Lung microvascular endothelial cell (primary cell): Measurements from ENCODE around the gene CLEC16A. TPM values are rescaled to one million over a fixed set of nuclear protein-coding genes. Genes with fewer than 3 reads are reported as not detected.

Source experiments
- DNase-seq, 2 donors: peaks; one replicate each; pipeline versions ENCODE4 v3.0.0 to v3.0.0-alpha.2; 2010; ENCODE audit warnings: low read depth in 2 of 2
- total RNA-seq: library from RNA; depleted of rRNA; stranded (reverse); fragments of >200 nt; gene quantifications from 2 replicates; pipeline ENCODE4 v1.2.1, GENCODE V29; 2014

CLEC16A gene
- total RNA-seq, 1 donor from 2014 or later: 23.4 TPM

- DNase-seq: no peak
These were observed 115.2 kb downstream of the CLEC16A start for GRCh38 chr16:11059588-11059987.

- no peak for DNase-seq
These were observed 116.0 kb downstream of the CLEC16A start for GRCh38 chr16:11060364-11060763.

- DNase-seq: no peak
These were observed 116.5 kb downstream of the CLEC16A start for GRCh38 chr16:11060842-11061241.

DNA sequence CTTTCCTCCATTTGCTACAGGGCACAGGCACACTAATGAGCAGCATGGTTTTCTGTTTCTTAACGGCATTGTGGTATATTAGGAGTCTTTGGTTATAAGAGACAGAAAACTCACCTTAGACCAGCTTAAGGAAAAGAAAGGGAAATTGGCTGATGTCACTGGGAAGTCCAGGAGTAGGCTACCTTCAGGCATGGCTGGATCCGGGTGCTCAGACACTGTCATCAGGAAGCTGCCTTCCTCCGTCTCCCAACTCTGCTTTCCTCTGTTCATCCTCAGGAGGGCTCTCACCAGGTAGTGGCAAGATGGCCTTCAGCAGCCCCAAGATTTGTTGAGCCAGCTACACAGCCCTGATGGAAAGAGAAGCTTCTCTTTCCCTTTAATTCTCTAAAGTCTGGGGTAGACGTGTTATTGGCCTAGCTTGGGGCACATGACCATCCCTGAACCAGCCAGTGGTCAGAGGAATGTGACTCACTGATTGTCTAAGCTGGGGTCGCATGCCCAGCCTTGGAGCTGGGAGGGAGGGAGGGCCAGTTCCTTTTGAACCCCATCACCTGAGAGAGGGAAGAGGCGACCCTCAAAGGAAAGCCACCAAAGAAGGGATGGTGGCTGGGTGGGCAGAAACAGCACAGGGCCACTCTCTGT is 117.4 kb downstream of the CLEC16A start:
- no peak for DNase-seq

- DNase-seq: no peak
These were observed 119.3 kb downstream of the CLEC16A start for GRCh38 chr16:11063448-11064201.

- DNase-seq: no peak
These were observed 119.8 kb downstream of the CLEC16A start for GRCh38 chr16:11064202-11064540.

- DNase-seq: no peak
These were observed 120.5 kb downstream of the CLEC16A start for GRCh38 chr16:11064851-11065250.

DNA sequence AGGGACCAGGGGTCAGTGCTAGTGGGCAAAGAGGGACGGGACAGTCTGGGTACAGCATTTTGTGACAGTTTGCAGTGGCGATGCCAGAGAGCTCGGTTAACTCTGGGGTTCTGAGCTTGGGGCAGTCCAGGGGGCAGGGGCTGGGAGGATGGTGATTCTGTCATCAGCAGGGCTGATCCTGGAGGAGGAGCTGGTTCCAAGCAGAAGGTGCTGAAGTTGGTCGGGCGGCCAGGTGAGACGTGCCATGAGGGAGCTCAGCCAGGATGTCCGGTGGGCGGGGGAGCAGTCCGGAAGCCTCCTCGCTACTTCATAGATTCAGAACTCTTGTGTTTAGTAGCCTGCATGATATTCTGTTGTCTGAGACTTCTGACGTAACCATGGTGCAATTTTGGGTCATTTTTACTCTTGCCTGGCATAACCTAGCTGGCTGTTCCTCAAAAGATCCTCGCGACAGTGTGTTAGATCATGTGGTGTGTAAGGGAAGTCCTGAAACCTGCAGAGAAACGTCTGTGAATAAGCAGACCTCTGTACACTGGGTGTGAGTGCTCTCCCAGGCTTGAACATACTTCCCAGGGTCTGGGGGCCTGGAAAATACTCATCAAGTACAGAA is 122.0 kb downstream of the CLEC16A start:
- no peak for DNase-seq

- DNase-seq: no peak
These were observed 122.9 kb downstream of the CLEC16A start for GRCh38 chr16:11067266-11067665.

DNA sequence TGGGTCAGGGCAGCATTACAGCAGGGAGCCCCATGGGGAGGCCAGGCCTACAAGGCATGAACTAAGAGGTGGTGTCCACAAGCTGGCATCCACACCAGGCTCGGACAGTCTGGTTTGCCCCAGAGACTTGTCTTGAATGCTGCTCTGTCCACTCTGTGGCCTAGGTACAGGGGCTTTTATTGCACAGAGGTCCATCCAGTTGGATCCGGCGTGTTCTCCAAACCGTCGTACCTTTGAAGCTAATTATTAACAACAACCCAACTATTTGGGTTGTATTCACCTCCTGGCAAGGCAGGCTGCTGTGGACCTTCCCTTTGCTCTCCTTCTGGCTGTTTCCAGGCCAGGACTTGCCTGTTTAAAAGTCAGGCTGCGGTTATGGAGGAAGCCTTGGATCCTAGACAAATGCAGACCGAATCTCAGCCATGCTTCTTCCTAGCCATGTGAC is 123.4 kb downstream of the CLEC16A start:
- DNase-seq: no peak

DNA sequence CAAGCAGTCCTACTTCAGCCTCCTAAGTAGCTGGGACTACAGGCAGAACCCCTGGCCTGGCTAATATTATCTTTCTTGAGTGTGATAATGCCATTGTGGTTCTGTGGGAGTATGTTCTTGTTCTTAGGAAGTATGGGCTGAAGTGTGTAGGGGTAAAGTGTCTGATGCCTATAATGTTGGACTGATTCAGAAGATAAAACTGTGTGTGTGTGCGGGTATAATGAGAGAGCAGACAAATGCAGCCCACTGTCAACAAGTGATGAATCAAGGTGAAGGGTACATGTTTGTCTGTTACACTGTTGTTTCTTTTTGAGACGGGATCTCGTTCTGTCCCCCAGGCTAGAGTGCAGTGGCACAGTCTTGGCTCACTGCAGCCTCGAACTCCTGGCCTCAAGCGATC is 127.5 kb downstream of the CLEC16A start:
- no peak for DNase-seq

DNA sequence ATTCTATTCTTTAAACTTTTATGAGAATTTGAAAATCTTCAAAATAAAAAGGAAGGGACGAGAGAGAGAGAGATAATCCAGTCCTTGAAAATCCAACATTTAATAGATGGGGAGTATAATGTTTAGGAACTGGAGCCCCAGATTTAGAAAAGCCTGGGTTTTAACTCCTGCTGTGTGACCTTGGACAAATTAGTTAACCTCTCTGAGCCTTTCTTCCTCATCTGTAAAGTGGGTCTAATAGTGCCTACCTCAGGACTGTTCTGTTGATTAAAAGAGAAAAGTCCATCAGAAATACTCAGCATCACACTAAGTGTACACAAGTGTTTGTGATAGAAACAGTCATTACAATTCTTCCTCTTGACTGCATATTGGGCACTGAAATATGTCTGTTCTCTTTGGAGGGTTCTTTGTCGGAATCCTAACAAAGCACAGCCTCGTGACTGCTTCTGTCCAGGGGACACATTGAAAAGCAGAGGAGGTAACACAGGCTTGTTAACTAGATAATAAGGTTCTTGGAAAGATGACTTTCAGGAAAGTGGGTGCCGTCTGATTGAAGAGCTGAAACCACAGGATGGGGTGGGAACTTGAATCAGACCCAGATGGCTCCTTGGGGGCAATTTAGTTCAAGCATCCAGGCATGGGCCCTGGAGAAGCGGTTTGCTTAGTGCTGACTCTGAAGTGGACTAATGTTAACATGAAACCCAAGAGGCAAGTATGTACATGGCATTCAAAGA is 128.2 kb downstream of the CLEC16A start:
- DNase-seq: no peak

- DNase-seq: no peak
These were observed 129.1 kb downstream of the CLEC16A start for GRCh38 chr16:11073407-11073999.

DNA sequence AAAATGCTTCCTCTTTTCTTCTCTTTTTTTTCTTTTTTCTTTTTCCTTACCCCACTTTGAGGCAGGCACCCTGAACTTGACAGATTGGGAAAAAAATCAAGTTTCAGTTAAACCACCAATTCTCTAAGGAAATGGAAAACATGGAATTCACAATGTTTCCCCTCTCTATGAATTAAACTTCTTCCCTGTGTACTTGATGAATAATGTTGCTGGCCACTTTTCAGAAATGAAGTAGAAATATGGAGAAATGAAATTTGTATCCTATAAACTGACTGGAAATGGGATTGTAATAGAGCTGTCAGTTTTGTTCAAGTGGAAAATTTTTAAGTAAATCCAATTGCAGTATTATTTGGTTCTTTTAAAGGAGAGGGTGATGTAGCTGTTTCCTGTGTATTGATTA is 129.8 kb downstream of the CLEC16A start:
- DNase-seq: no peak

- DNase-seq: no peak
These were observed 130.8 kb downstream of the CLEC16A start for GRCh38 chr16:11075163-11075562.

DNA sequence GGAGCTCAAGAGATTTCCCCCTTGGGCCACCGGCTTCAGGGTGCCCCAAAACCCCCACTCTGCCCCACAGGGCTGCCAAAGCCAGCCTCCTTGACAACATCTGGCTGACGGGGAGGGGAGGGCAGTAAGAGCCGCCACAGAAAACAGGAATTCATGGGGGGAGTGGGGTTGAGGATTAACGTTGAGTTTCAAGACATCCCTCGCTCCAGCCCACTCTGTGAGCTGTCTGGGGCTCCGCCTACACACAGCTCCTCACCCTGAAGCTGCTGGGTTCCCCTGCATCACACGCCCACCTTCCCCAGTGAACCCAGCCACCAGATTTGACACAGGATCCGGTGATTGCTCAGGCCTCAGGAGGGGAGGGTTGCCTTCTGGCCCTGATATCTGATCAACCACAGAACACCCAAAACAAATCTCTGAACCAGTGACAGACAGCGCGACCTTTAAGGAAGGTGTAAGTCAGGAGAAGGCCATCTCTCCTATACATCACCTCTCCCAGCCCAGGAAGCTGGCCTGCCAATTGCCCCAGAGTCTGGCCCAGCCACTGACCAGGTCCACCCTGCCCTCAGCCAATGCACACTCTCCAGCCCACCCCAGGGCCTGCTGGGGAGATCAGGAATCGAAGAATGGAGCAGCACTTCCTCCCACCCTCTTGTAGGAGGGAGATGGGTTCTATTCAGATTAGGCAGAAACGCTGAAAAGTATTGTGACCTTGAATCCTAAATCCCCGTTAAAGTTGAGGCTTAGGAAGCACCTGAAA is 132.1 kb downstream of the CLEC16A start:
- DNase-seq: no peak

GRCh38 chr16:11078812-11079459 is 134.6 kb downstream of the CLEC16A start:
- DNase-seq: peak in 1 of 2 donors; percentile 11

- DNase-seq: peak; percentile 34 to 82
These were observed 135.4 kb downstream of the CLEC16A start for GRCh38 chr16:11079652-11080187.

- DNase-seq: no peak
These were observed 136.1 kb downstream of the CLEC16A start for GRCh38 chr16:11080327-11080967.
